ENCODE data around the gene FTL.
A peak's percentile ranks its signal among the peaks of the same experiment; 100 is the strongest.

The FTL gene

GRCh38 chr19:48945817-48946216 lies 19.3 kb upstream of the FTL start:
- DNase-seq (ENCODE audit: low read depth), result no peak

- DNase-seq (ENCODE audit: low read depth), result no peak
These were observed 18.4 kb upstream of the FTL start for GRCh38 chr19:48946463-48947257.

GRCh38 chr19:48947258-48947542 lies 17.9 kb upstream of the FTL start:
- no peak for DNase-seq (ENCODE audit: low read depth)

- no peak for DNase-seq (ENCODE audit: low read depth)
These were observed 14.9 kb upstream of the FTL start for GRCh38 chr19:48950159-48950558.

GRCh38 chr19:48950830-48951519 lies 14.1 kb upstream of the FTL start:
- no peak for DNase-seq (ENCODE audit: low read depth)

GRCh38 chr19:48953141-48953540 lies 12.0 kb upstream of the FTL start:
- DNase-seq (ENCODE audit: low read depth), result no peak

GRCh38 chr19:48953990-48954594 lies 11.0 kb upstream of the FTL start:
- DNase-seq (ENCODE audit: low read depth), result no peak

- peak; percentile 74 for DNase-seq (ENCODE audit: low read depth)
These were observed 10.4 kb upstream of the FTL start, which contains the start of gene BAX for GRCh38 chr19:48954595-48955307. BAX (plus strand) TSS chr19:48954875; CDS start chr19:48954929, 54 bp downstream.

- no peak for DNase-seq (ENCODE audit: low read depth)
These were observed 9.7 kb upstream of the FTL start for GRCh38 chr19:48955308-48955958.

- DNase-seq (ENCODE audit: low read depth), result no peak
These were observed 7.1 kb upstream of the FTL start for GRCh38 chr19:48958006-48958405.

- DNase-seq (ENCODE audit: low read depth), result no peak
These were observed 5.5 kb upstream of the FTL start for GRCh38 chr19:48959341-48960239.

- no peak for DNase-seq (ENCODE audit: low read depth)
These were observed 4.0 kb upstream of the FTL start for GRCh38 chr19:48961051-48961649.

- DNase-seq (ENCODE audit: low read depth), result no peak
These were observed 3.5 kb upstream of the FTL start for GRCh38 chr19:48961673-48962028.

GRCh38 chr19:48962029-48962848 lies 2.9 kb upstream of the FTL start:
- DNase-seq (ENCODE audit: low read depth), result no peak

GRCh38 chr19:48962849-48963165 lies 2.3 kb upstream of the FTL start:
- DNase-seq (ENCODE audit: low read depth), result no peak

GRCh38 chr19:48963371-48964204 lies 1.5 kb upstream of the FTL start:
- DNase-seq (ENCODE audit: low read depth), result peak; percentile 28

GRCh38 chr19:48964205-48965039 lies 687 bp upstream of the FTL start:
- no peak for DNase-seq (ENCODE audit: low read depth)
